H7 (cell line): ENCODE measurements around the gene HPS3. TPM values are rescaled to one million over a fixed set of nuclear protein-coding genes. Genes with fewer than 3 reads are reported as not detected.
A peak's percentile ranks its signal among the peaks of the same experiment; 100 is the strongest.

ENCODE experiments used
- DNase-seq: peaks from one replicate; pipeline ENCODE4 v3.0.0; 2012
- H3K27me3 ChIP-seq: 2 replicates; pipeline ENCODE4 v1.6.0; 2011; ENCODE audit warnings: mild to moderate bottlenecking, low read length; ENCODE audit not compliant: control insufficient read depth, insufficient read depth
- H3K36me3 ChIP-seq: replicated peaks from 2 replicates; pipeline ENCODE4 v1.5.1; 2011; ENCODE audit warnings: low read length; ENCODE audit not compliant: control insufficient read depth, insufficient read depth
- H3K4me3 ChIP-seq: 2 replicates; pipeline ENCODE4 v1.5.1; 2011; ENCODE audit warnings: low read depth, mild to moderate bottlenecking, control low read depth, low read length, moderate library complexity; ENCODE audit not compliant: insufficient read depth
- total RNA-seq: library from RNA; depleted of rRNA; stranded (reverse); fragments of >200 nt; shearing (Covaris generic); gene quantifications from 2 replicates; pipeline ENCODE4 v1.2.3, GENCODE V29; 2014

HPS3 gene
- total RNA-seq, 1 experiment from 2014 or later = 0.14 TPM

DNA sequence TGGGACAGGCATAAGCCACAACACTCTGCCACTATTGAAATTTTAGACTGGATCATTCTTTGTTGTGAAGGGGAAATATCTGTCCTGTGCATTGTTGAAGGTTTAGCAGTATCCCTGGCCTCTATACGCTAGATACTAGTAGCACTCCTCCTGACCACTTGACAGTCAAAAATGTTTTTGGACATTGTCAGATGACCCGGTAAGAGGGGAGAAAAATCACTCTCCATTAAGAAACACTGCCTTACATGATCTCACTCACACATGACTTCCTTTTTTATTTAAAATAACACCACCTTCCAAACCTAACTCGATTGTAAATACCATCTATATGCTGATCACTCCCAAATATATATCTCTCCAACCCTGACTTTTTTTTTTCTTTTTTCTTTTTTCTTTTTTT, 27.8 kb upstream of the HPS3 start:
- DNase-seq = no peak
- no peaks in the 10 kb centered on the region for H3K27me3 ChIP-seq
- no peak overlapping the region for H3K4me3 ChIP-seq
- H3K36me3 ChIP-seq = no peaks in the 10 kb centered on the region

DNA sequence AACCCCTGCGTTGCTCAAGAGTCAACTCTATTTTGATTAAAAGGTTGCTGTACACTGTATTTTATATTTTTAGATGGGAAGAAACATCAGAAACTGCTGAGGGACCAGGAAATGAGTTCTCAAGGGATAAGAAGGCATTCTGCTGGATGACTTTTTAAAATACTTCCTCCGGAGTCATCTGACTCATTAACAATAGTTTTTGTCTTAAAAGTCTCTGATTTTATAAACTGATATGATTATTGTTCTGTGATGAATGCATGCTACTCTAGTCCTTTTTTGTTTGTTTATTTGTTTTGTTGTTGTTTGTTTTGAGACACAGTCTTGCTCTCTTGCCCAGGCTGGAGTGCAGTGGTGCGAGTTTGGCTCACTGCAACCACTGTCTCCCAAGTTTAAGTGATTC, 25.0 kb upstream of the HPS3 start:
- no peaks in the 10 kb centered on the region for H3K27me3 ChIP-seq
- DNase-seq = no peak
- no peak overlapping the region for H3K4me3 ChIP-seq
- H3K36me3 ChIP-seq = no peaks in the 10 kb centered on the region

DNA sequence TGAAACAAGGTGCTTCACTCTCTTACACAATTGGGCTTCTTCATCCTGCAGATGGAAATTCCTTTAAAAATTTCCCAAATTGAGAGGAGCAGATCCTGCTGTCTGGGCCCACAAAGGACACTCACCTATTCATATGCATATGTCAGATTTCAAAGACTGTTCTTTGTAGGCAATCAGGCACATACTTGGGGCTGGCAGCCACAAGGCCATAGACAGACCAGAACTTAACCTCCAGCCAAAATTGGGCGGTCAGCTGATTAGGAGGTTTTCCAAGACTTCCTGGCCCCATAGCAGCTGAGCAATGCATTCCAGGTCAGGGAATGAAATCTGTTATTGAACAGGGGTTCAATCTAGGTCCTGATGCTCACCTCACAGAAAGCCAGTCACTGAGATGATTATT, 15.0 kb upstream of the HPS3 start:
- Histone ChIP-seq H3K27me3 (no peaks in the 10 kb centered on the region), H3K36me3 (no peaks in the 10 kb centered on the region), H3K4me3 (no peak overlapping the region)
- DNase-seq = no peak

DNA sequence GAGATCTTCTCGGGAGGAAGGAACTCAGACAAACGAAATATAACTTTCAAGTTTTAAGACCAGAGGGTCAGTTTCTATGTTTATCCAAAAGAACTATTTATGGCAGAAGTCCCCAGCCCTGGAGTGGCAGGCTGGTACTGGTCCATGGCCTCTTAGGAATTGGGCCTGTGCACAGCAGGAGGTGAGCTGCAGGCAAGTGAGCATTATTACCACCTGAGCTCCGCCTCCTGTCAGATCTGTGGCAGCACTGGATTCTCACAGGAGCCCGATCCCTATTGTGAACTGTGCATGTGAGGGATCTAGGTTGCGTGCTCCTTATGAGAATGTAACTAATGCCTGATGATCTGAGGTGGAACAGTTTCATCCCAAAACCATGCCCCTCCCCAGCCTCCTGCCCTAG, 14.3 kb upstream of the HPS3 start:
- no peak for DNase-seq
- H3K27me3 ChIP-seq = no peaks in the 10 kb centered on the region
- no peak overlapping the region for H3K4me3 ChIP-seq
- H3K36me3 ChIP-seq = no peaks in the 10 kb centered on the region

DNA sequence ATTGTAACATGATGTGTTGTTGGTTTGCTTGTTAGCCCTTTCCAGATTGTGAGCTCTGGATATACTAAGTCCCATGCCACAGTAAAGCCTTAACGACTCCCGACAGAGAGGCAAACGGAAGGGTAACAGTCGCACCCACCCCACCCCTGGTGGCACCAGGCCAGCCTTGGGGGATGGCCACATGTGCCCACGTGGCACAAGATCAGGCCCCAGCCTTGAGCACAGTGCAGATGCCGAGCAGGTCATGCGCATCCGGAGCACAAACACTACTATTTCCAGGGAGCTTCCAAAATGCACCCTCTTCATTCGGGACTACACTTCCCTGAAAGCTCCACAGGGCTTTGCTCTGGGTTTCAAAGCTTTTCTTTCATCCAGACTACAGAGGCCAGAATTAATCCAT, 10.7 kb upstream of the HPS3 start:
- Histone ChIP-seq H3K27me3 (no peaks in the 10 kb centered on the region), H3K4me3 (no peak overlapping the region), H3K36me3 (no peaks in the 10 kb centered on the region)
- no peak for DNase-seq

DNA sequence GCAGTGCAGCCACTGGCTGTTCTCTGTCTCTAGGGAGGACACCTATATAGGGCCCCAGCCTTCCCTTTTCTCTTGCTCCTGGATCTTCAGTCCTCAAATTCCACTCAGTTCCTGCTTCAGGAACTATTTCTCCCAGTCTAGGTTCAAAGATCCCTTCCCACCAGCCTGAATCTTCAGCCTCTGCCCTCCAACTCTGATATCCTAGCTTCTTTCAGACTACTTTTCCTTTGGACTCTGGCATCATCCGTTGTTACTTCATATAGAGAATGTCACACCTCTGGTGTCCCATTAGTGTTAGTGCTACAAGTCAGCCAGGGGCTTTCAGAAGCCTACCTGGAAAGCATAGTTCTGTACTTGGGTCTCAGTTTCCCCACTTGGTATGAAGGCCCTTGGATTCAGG, 10.0 kb upstream of the HPS3 start:
- no peak overlapping the region for H3K4me3 ChIP-seq
- DNase-seq = no peak
- H3K36me3 ChIP-seq = no peaks in the 10 kb centered on the region
- no peaks in the 10 kb centered on the region for H3K27me3 ChIP-seq

DNA sequence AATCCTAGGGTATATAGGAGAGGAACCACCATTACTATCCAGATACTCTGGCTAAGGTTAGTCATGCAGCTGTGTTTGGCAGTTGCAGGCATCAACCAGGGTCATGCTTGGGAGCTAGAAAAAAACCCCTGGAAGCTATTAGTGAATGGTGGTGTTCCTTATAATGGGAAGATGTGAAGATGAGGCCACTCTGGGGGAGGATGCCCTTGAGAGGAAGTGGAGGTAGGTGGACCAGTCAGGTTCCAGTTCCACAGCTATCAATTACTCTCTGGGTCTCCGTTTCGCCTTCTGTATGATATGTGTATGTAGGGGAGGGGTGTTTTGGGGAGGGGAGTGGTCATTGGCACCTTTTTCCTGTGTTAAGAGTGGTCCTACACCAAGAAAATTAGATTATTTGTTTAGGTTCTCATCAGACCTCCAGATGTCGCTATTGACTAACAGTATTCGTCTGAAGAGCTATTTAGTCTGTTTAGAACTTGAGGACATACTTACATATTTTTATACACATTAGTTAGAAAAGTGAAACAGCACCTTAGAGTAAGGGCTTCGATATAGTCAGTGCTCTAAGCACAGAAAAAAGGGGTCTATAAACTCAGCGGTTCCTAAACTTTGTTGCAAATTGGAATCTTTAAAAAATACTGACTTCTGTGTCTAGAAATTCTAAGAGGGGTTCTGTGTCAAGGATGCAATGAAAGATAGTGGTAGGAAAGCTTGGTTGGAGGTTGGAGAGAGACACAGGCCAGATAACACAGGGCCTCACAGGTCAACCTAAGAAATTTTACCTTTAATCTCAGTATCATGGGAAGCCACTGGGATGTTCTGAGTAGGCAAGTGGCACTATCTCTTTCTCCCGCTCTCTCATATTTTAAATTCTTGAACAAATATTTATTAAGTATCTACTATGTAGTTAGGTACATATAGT, 9.1 kb upstream of the HPS3 start:
- Histone ChIP-seq H3K36me3 (no peaks in the 10 kb centered on the region), H3K27me3 (no peaks in the 10 kb centered on the region), H3K4me3 (no peak overlapping the region)
- DNase-seq = peak; percentile 70

DNA sequence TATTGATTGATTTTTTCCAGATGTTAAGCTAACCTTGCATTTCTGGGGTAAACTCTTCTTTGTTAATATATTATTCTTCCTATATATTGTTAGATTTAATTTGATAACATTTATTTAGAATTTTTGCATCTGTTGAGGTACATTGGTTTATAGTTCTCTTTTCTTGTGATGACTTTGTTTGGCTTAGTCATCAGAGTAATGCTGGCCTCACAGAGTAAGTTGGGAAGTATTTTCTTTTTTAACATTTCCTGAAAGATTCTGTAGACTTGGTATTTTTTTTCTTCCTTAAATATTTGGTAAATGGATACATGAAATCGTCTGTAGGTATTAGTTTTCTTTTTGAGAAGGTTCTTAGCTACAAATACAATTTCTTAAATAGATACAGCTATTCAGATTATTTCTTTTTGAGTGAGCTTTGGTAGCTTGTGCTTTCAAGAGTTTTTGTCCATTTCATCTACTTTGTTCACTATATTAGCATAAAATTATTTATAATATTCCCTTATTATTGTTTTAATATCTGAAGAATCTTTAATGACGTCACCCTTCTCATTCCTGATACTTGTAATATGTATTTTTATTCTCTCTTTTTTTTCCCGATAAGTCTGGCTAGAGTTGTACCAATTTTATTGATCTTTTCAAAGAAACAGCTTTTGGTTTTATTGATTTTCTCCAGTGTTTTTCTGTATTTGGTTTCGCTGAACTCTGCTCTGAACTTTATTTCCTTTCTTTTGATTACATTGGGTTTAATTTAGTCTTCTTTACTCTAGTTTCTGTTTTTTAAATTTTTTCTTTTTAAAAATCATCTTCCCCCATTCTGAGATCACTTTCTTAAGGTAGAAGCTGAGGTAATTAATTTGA, 6.5 kb upstream of the HPS3 start:
- no peak for DNase-seq
- Histone ChIP-seq H3K36me3 (no peaks in the 10 kb centered on the region), H3K4me3 (no peak overlapping the region), H3K27me3 (no peaks in the 10 kb centered on the region)

DNA sequence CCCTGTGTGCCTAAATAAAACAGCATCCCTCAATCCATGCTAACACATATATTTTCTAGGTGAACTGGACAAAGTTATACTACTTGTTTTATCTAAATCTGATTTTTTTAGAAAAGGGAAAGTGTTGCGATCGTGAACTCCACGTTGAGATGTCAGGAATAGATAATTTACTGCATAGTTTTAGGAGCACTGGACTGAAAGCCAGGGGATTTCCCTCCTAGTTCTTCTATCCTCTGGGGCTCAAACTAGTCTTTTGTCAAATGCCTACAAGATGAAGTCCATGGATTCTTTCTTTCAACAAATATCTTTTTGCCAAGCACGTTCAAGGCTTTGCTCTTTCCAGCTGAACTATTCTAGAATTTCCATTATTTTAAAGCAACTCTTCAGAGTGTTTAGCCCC, 617 bp upstream of the HPS3 start:
- no peaks in the 10 kb centered on the region for H3K27me3 ChIP-seq
- peak overlapping the region; percentile 60; the same call in 1 of the 2 replicates for H3K4me3 ChIP-seq
- no peaks in the 10 kb centered on the region for H3K36me3 ChIP-seq
- DNase-seq = no peak

DNA sequence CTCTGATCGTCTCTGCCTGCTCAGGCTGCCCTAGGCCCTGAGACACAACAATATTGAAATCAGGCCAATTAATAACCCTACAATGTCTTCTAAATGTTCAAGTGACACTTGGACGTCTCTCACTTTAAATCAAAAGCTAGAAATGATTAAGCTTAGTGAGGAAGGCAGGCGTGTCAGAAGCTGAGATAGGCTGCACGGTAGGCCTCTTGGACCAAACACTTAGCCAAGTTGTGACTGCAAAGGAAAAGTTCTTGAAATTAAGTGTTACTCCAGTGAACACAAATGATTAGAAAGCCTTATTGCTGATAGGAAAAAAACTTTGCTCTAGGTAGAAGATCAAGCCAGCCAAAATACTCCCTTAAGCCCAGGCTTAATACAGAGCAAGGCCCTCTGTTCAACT, 2.2 kb downstream of the HPS3 start:
- no peak for DNase-seq
- no peak overlapping the region for H3K4me3 ChIP-seq
- H3K27me3 ChIP-seq = no peaks in the 10 kb centered on the region
- H3K36me3 ChIP-seq = no peaks in the 10 kb centered on the region; the same call in 1 of the 2 replicates

DNA sequence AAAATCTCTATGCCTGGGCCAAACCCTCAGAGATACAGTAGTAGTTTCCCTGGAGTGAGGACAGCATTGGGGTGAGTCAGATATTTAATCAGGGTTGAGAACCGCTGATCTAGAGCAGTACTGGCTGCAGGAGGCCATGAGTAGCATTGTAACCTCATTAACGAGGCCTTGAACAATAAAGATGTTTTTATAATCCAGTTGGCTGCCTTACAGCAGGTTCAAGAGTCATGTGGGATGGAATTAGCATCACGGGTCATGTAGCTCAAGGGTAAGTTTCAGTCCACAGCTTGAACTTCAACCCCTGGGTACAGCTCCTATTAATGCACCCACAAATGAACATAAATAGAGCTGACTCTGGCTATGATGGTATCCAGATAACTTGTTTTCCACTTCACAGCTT, 5.1 kb downstream of the HPS3 start:
- H3K36me3 ChIP-seq = no peaks in the 10 kb centered on the region; the same call in 1 of the 2 replicates
- H3K27me3 ChIP-seq = no peaks in the 10 kb centered on the region
- no peak for DNase-seq

DNA sequence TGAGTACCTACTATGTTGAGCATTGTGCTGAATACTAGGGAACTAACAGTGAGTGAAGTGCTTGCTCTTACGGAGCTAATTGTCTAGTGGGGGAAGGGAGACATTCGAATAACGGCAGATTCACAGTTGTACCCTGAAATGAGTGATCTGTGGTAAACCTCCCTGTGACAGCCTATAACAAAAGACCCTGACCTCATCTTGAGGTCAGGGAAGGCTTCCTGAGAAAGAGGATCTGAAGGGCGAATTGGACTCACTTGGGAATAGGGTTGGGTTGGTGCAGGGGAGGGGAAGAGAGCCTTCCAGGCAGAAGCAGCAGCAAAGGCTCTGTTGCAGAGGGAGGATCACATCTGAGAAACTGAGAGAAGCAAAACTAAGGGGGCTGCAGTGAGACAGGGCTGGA, 13.2 kb downstream of the HPS3 start:
- peaks cover 9% of the 10 kb centered on the region; the same call in 1 of the 2 replicates for H3K36me3 ChIP-seq
- DNase-seq = no peak
- no peaks in the 10 kb centered on the region for H3K27me3 ChIP-seq
- H3K4me3 ChIP-seq = no peak overlapping the region

More for the DNA sequence above, 5.1 kb downstream of the HPS3 start:
- no peak overlapping the region for H3K4me3 ChIP-seq

DNA sequence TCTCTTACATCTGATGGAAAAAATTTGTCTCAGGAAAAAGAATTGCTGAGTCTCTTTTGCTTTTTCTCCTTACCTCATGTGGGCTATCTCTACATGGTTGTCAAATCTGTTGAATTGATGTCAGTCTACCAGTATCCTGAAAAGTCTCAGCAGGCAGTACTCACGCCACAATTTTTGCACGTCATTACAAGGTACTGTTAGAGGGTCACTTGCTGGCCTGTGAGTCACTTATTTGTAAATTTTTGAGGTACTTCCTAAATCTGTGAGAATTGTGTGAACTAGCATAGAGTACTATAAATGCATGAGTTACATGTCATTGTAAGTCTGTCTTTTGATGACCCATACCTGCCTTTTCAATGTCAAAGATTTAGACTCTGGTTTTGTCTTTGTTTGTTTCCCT, 15.9 kb downstream of the HPS3 start:
- DNase-seq = no peak
- H3K27me3 ChIP-seq = no peaks in the 10 kb centered on the region
- H3K36me3 ChIP-seq = peaks cover 14% of the 10 kb centered on the region
- H3K4me3 ChIP-seq = no peak overlapping the region

DNA sequence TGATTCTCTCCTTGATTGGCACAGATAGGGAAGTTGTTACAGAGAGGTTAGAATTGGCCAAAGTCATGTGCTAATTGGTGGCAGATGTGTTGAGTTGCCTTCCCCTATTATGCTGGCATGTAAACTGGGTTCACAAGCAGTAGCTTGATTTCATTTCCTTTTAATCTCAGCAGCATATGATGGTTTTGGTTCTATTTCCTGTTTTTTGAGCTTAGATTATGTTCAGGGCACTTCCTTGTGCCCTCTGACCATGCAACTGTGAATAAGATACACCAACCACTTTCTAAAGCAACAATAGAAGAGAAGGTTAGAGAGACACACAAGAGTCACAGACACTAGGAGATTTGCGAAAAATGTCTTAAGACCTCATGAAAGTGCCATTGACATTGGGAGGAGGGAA, 16.5 kb downstream of the HPS3 start:
- H3K4me3 ChIP-seq = no peak overlapping the region
- H3K27me3 ChIP-seq = no peaks in the 10 kb centered on the region
- peaks cover 14% of the 10 kb centered on the region for H3K36me3 ChIP-seq
- DNase-seq = no peak

DNA sequence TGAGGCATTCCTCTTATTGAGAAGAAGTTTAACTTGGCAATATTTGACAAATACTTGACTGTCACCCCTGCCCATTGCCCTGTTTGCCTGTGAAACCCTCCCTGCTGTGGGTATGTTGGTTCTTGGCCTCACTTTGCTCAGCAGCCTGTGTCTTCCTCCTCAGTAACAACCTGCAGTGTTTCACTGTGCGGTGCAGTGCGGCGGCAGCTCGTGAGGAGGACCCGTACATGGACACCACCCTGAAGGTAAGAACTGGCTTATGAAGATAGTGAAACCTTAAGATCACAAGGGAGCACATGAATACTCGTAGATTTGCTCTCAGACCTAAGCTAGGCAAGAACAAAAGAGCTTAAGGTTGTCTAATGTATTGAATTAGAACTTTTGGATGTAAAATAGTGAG, 21.0 kb downstream of the HPS3 start:
- peaks cover 16% of the 10 kb centered on the region for H3K36me3 ChIP-seq
- H3K27me3 ChIP-seq = no peaks in the 10 kb centered on the region

More for the DNA sequence above, 21.0 kb downstream of the HPS3 start:
- no peak for DNase-seq
- no peak overlapping the region for H3K4me3 ChIP-seq
